Activated effector memory CD4-positive, alpha-beta T cell treated with Interleukin-2 at 50 U/mL for 16 hours (primary cell): ENCODE data around the gene PLCG2.
"Not testable (repeated sequence)": the region's sequence is repeated elsewhere in the genome, so short reads cannot be mapped to it uniquely, and the experiment has no call there.

ENCODE experiments used
- DNase-seq: peaks from one replicate; pipeline ENCODE4 v3.0.0-alpha.2; 2020

The PLCG2 gene

GRCh38 chr16:82009789-82010188, 230.7 kb downstream of the PLCG2 start:
- not testable (repeated sequence) for DNase-seq

- DNase-seq = no peak
Measured at GRCh38 chr16:82010649-82011048, 231.6 kb downstream of the PLCG2 start.

GRCh38 chr16:82011199-82011641, 232.1 kb downstream of the PLCG2 start, which contains the start of gene SDR42E1:
TSS of gene SDR42E1 (minus strand) at chr16:82011470. CDS start at chr16:82000858, 10,612 bp downstream.
- peak; percentile 31 for DNase-seq
